Hepatocyte (in vitro differentiated cells): Measurements from ENCODE around the gene MIER1. TPM values are rescaled to one million over a fixed set of nuclear protein-coding genes. Genes with fewer than 3 reads are reported as not detected.

Experiments
- DNase-seq: peaks from one replicate; pipeline ENCODE4 v3.0.0-alpha.2; 2016; ENCODE audit warnings: low spot score
- H2AFZ ChIP-seq: fragments of 200-600 bp; sonication (generic); 2 replicates; pipeline ENCODE4 v1.6.0; 2016; ENCODE audit warnings: antibody characterized with exemption, mild to moderate bottlenecking
- H3K27ac ChIP-seq: fragments of 200-600 bp; sonication (generic); 2 replicates; pipeline ENCODE4 v1.5.1; 2016; ENCODE audit warnings: mild to moderate bottlenecking
- H3K27me3 ChIP-seq: fragments of 200-600 bp; sonication (generic); 2 replicates; pipeline ENCODE4 v1.6.1; 2016
- H3K36me3 ChIP-seq: fragments of 200-600 bp; sonication (generic); replicated peaks from 2 replicates; pipeline ENCODE4 v1.5.1; 2016; ENCODE audit warnings: low read depth; ENCODE audit not compliant: insufficient read depth
- H3K4me1 ChIP-seq: fragments of 200-600 bp; sonication (generic); 2 replicates; pipeline ENCODE4 v1.5.1; 2016; ENCODE audit warnings: mild to moderate bottlenecking, moderate library complexity; ENCODE audit not compliant: insufficient read depth
- H3K4me2 ChIP-seq: fragments of 200-600 bp; sonication (generic); 2 replicates; pipeline ENCODE4 v1.6.0; 2016
- H3K4me3 ChIP-seq: fragments of 200-600 bp; sonication (generic); 2 replicates; pipeline ENCODE4 v1.5.1; 2016; ENCODE audit warnings: mild to moderate bottlenecking
- H3K79me2 ChIP-seq: fragments of 200-600 bp; sonication (generic); 2 replicates; pipeline ENCODE4 v1.6.0; 2017; ENCODE audit warnings: mild to moderate bottlenecking
- H3K9me2 ChIP-seq: fragments of 200-600 bp; sonication (generic); replicated peaks from 2 replicates; pipeline ENCODE4 v1.6.0; 2017; ENCODE audit warnings: mild to moderate bottlenecking; ENCODE audit not compliant: insufficient read depth
- H3K9me3 ChIP-seq: fragments of 200-600 bp; sonication (generic); 2 replicates; pipeline ENCODE4 v1.5.1; 2016; ENCODE audit warnings: low read depth, mild to moderate bottlenecking
- H4K20me1 ChIP-seq: fragments of 200-600 bp; sonication (generic); 2 replicates; pipeline ENCODE4 v1.6.0; 2016; ENCODE audit warnings: mild to moderate bottlenecking; ENCODE audit not compliant: insufficient read depth, poor library complexity, severe bottlenecking
- CTCF ChIP-seq: fragments of 200-600 bp; sonication (generic); IDR thresholded peaks from 2 replicates; pipeline ENCODE4 v1.5.1; 2016; ENCODE audit warnings: antibody characterized with exemption, mild to moderate bottlenecking; ENCODE audit not compliant: poor library complexity
- EZH2 ChIP-seq: fragments of 200-600 bp; sonication (generic); IDR thresholded peaks from 2 replicates; pipeline ENCODE4 v1.6.1; 2016; ENCODE audit warnings: antibody characterized with exemption, mild to moderate bottlenecking, borderline replicate concordance
- EZH2phosphoT487 ChIP-seq: fragments of 200-600 bp; sonication (generic); IDR thresholded peaks from one replicate; pipeline ENCODE4 v1.6.1; 2018; ENCODE audit warnings: antibody characterized with exemption, mild to moderate bottlenecking, low read depth, moderate library complexity; ENCODE audit not compliant: unreplicated experiment, severe bottlenecking
- WGBS: methylation state at CpG from one replicate; pipeline ENCODE4 v1.1.6; 2016; ENCODE audit warnings: low lambda C conversion rate; ENCODE audit errors: missing lambda C conversion rate; 5-methylcytosine and 5-hydroxymethylcytosine counted together
- polyA plus RNA-seq: library from polyadenylated mRNA; unstranded; fragments of >200 nt; fragmentation: Nextera tagmentation; extraction: Ambion mirVana; gene quantifications from 2 replicates; pipeline ENCODE4 v1.2.1, GENCODE V29; 2016
- total RNA-seq: library from RNA; depleted of rRNA; stranded (reverse); fragments of >200 nt; gene quantifications from 2 replicates; pipeline ENCODE4 v1.2.3, GENCODE V29; 2014

The MIER1 gene
- total and polyA plus RNA-seq, 2 experiments from 2014 or later = 19.3 to 42.2 TPM

GRCh38 chr1:66932291-66932690 is 7.5 kb downstream of the MIER1 start:
- peak overlapping the region; percentile 63 for H3K4me3 ChIP-seq

GRCh38 chr1:66933887-66934700 is 9.3 kb downstream of the MIER1 start:
- Histone ChIP-seq H3K79me2 (peaks cover 86% of the 10 kb centered on the region), H3K9me3 (no peaks in the 10 kb centered on the region), H4K20me1 (peaks cover 37% of the 10 kb centered on the region), H3K9me2 (no peaks in the 10 kb centered on the region), H2AFZ (no peak overlapping the region), H3K27ac (no peak overlapping the region), H3K4me2 (peak overlapping the region; percentile 83), H3K36me3 (no peaks in the 10 kb centered on the region), H3K4me3 (no peak overlapping the region), H3K27me3 (no peaks in the 10 kb centered on the region), H3K4me1 (peaks cover 21% of the 10 kb centered on the region)
- 89% methylated on average over 7 of the region's 7 CpGs for WGBS
- TF ChIP-seq EZH2 (no peak), EZH2phosphoT487 (no peak), CTCF (no peak)
- no peak for DNase-seq

More at GRCh38 chr1:66932291-66932690, 7.5 kb downstream of the MIER1 start:
- no peaks in the 10 kb centered on the region for H3K9me2 ChIP-seq
- no peaks in the 10 kb centered on the region for H3K36me3 ChIP-seq
- H3K27me3 ChIP-seq = no peaks in the 10 kb centered on the region
- peaks cover 86% of the 10 kb centered on the region for H3K79me2 ChIP-seq
- DNase-seq = no peak
- 61% methylated on average over 2 of the region's 2 CpGs for WGBS
- peaks cover 27% of the 10 kb centered on the region for H4K20me1 ChIP-seq
- no peak overlapping the region for H3K27ac ChIP-seq
- peaks cover 21% of the 10 kb centered on the region for H3K4me1 ChIP-seq
- peak overlapping the region; percentile 83 for H3K4me2 ChIP-seq
- TF ChIP-seq EZH2 = no peak
- no peak for TF ChIP-seq EZH2phosphoT487
- TF ChIP-seq CTCF = no peak
- no peak overlapping the region for H2AFZ ChIP-seq
- no peaks in the 10 kb centered on the region for H3K9me3 ChIP-seq

- TF ChIP-seq CTCF (no peak), EZH2phosphoT487 (no peak), EZH2 (no peak)
- no peaks in the 10 kb centered on the region for H3K36me3 ChIP-seq
- H3K4me1 ChIP-seq = peaks cover 12% of the 10 kb centered on the region
- no peak for DNase-seq
- H4K20me1 ChIP-seq = peaks cover 30% of the 10 kb centered on the region
- H3K4me2 ChIP-seq = no peak overlapping the region
- H3K4me3 ChIP-seq = no peak overlapping the region
- H3K79me2 ChIP-seq = peaks cover 97% of the 10 kb centered on the region
- peak overlapping the region; percentile 4 for H3K27ac ChIP-seq
- H3K9me2 ChIP-seq = no peaks in the 10 kb centered on the region
- 0% methylated on average over 1 of the region's 1 CpG for WGBS
- no peak overlapping the region for H2AFZ ChIP-seq
- no peaks in the 10 kb centered on the region for H3K9me3 ChIP-seq
- H3K27me3 ChIP-seq = no peaks in the 10 kb centered on the region
Measured at GRCh38 chr1:66937529-66938234, 12.9 kb downstream of the MIER1 start.
